HEK293 (cell line): ENCODE results near the gene PLCB1.

Experiments used
- CTCF ChIA-PET: fragments of 350-600 bp; formaldehyde crosslinking; extraction: SDS; loops from one replicate; lab custom pipeline; 2021; ENCODE audit warnings: antibody characterized with exemption; lab: Yijun Ruan, JAX
- POLR2A ChIA-PET: fragments of 300-600 bp; formaldehyde crosslinking; extraction: SDS; loops from one replicate; lab custom pipeline; 2020; ENCODE audit warnings: antibody characterized with exemption, inconsistent platforms; lab: Yijun Ruan, JAX
- H3K27ac ChIP-seq: fragments of 200-500 bp; sonication (Bioruptor generic); 2 replicates; pipeline ENCODE4 v1.5.1; 2014; ENCODE audit warnings: low read depth, low read length, control low read depth, inconsistent platforms; ENCODE audit errors: extremely low read depth
- H3K36me3 ChIP-seq, 2 experiments: fragments of 200-500 bp in 1 of 2; sonication (Bioruptor generic) in 1 of 2; 1 replicate in 1 of 2; 2 replicates in 1 of 2; pipeline ENCODE4 v1.5.1; 2014 to 2017; ENCODE audit warnings: inconsistent platforms in 2 of 2, low read length in 2 of 2; ENCODE audit not compliant: control insufficient read depth in 2 of 2, insufficient read depth in 1 of 2
- H3K4me1 ChIP-seq: fragments of 200-500 bp; sonication (Bioruptor generic); 2 replicates; pipeline ENCODE4 v1.5.1; 2014; ENCODE audit warnings: mild to moderate bottlenecking, low read length, inconsistent platforms; ENCODE audit not compliant: control insufficient read depth, insufficient read depth
- H3K4me3 ChIP-seq: 2 replicates; pipeline ENCODE4 v1.5.1; 2011; ENCODE audit warnings: low read depth, mild to moderate bottlenecking, control low read depth, low read length, moderate library complexity
- H3K9me3 ChIP-seq: fragments of 200-500 bp; sonication (Bioruptor generic); 2 replicates; pipeline ENCODE4 v1.5.1; 2014; ENCODE audit warnings: low read depth, low read length, inconsistent platforms; ENCODE audit not compliant: control insufficient read depth, insufficient read depth
- BCL11B ChIP-seq: fragments of 450-650 bp; formaldehyde crosslinking; IDR thresholded peaks from 2 replicates; pipeline ENCODE4 v1.5.1; 2016; ENCODE audit warnings: low read depth, missing biosample characterization, missing genetic modification characterization
- GLI4 ChIP-seq: fragments of 450-650 bp; formaldehyde crosslinking; IDR thresholded peaks from 2 replicates; pipeline ENCODE4 v1.5.1; 2016; ENCODE audit warnings: missing biosample characterization, missing genetic modification characterization
- GLIS1 ChIP-seq: fragments of 450-650 bp; formaldehyde crosslinking; IDR thresholded peaks from 2 replicates; pipeline ENCODE4 v1.5.1; 2016; ENCODE audit warnings: missing biosample characterization, missing genetic modification characterization
- KLF1 ChIP-seq: fragments of 450-650 bp; formaldehyde crosslinking; IDR thresholded peaks from 2 replicates; pipeline ENCODE4 v1.5.1; 2016; ENCODE audit warnings: missing biosample characterization, missing genetic modification characterization
- KLF9 ChIP-seq: fragments of 450-650 bp; formaldehyde crosslinking; IDR thresholded peaks from 2 replicates; pipeline ENCODE4 v1.5.1; 2016; ENCODE audit warnings: missing biosample characterization, missing genetic modification characterization, low read depth
- MZF1 ChIP-seq: fragments of 450-650 bp; formaldehyde crosslinking; IDR thresholded peaks from 2 replicates; pipeline ENCODE4 v1.5.1; 2017; ENCODE audit warnings: missing biosample characterization, missing genetic modification characterization, borderline replicate concordance
- PRDM6 ChIP-seq: fragments of 450-650 bp; formaldehyde crosslinking; IDR thresholded peaks from 2 replicates; pipeline ENCODE4 v1.5.1; 2017; ENCODE audit warnings: missing biosample characterization, missing genetic modification characterization
- ZBTB26 ChIP-seq: fragments of 450-650 bp; formaldehyde crosslinking; optimal IDR thresholded peaks from 2 replicates; pipeline ENCODE3; 2016; ENCODE audit warnings: missing biosample characterization, mild to moderate bottlenecking, missing genetic modification characterization
- ZBTB6 ChIP-seq: fragments of 450-650 bp; formaldehyde crosslinking; IDR thresholded peaks from 2 replicates; pipeline ENCODE4 v1.5.1; 2017; ENCODE audit warnings: missing biosample characterization, missing genetic modification characterization
- ZNF133 ChIP-seq: fragments of 450-650 bp; formaldehyde crosslinking; IDR thresholded peaks from 2 replicates; pipeline ENCODE4 v1.5.1; 2016; ENCODE audit warnings: missing biosample characterization, missing genetic modification characterization
- ZNF155 ChIP-seq: fragments of 450-650 bp; formaldehyde crosslinking; IDR thresholded peaks from 2 replicates; pipeline ENCODE4 v1.5.1; 2016; ENCODE audit warnings: missing biosample characterization, missing genetic modification characterization
- ZNF18 ChIP-seq: fragments of 450-650 bp; formaldehyde crosslinking; IDR thresholded peaks from 2 replicates; pipeline ENCODE4 v1.5.1; 2016; ENCODE audit warnings: missing biosample characterization, missing genetic modification characterization
- ZNF221 ChIP-seq: fragments of 450-650 bp; formaldehyde crosslinking; IDR thresholded peaks from 2 replicates; pipeline ENCODE4 v1.5.1; 2017; ENCODE audit warnings: missing biosample characterization, missing genetic modification characterization, borderline replicate concordance
- ZNF558 ChIP-seq: fragments of 450-650 bp; formaldehyde crosslinking; IDR thresholded peaks from 2 replicates; pipeline ENCODE4 v1.5.1; 2016; ENCODE audit warnings: missing biosample characterization, missing genetic modification characterization
- ZNF571 ChIP-seq: fragments of 450-650 bp; formaldehyde crosslinking; IDR thresholded peaks from 2 replicates; pipeline ENCODE4 v1.5.0; 2017; ENCODE audit warnings: missing biosample characterization, missing genetic modification characterization
- ZNF600 ChIP-seq: fragments of 450-650 bp; formaldehyde crosslinking; IDR thresholded peaks from 2 replicates; pipeline ENCODE4 v1.5.1; 2016; ENCODE audit warnings: missing biosample characterization, missing genetic modification characterization
- ZNF707 ChIP-seq: fragments of 450-650 bp; formaldehyde crosslinking; IDR thresholded peaks from 2 replicates; pipeline ENCODE4 v1.5.1; 2016; ENCODE audit warnings: missing biosample characterization, missing genetic modification characterization

PLCB1 gene

GRCh38 chr20:8334641-8335040 lies 202.6 kb downstream of the PLCB1 start (continued):
- TF ChIP-seq ZNF558 (tag by site-specific recombination) (no peak), BCL11B (tag by site-specific recombination) (no peak), ZNF707 (tag by site-specific recombination) (no peak), PRDM6 (tag by site-specific recombination) (no peak), KLF1 (tag by site-specific recombination) (no peak), ZNF155 (tag by site-specific recombination) (no peak)
- TF ChIP-seq, all 188 proteins: peak for 0

- H3K27ac ChIP-seq, result no peak overlapping the region
- H3K9me3 ChIP-seq, result no peaks in the 10 kb centered on the region
- peaks cover 4% of the 10 kb centered on the region for H3K4me1 ChIP-seq
- H3K4me3 ChIP-seq, result no peak overlapping the region
- TF ChIP-seq GLI4 (no peak), ZBTB6 (tag by site-specific recombination) (no peak), MZF1 (no peak), KLF9 (tag by site-specific recombination) (no peak), ZNF133 (tag by site-specific recombination) (no peak), GLIS1 (no peak)
- no peaks in the 10 kb centered on the region for H3K36me3 ChIP-seq
- ChIA-PET CTCF (no interaction called here), POLR2A (no interaction called here)
Measured at GRCh38 chr20:8335059-8335458, 203.0 kb downstream of the PLCB1 start.

GRCh38 chr20:8335495-8336195 lies 203.6 kb downstream of the PLCB1 start:
- no peak for TF ChIP-seq ZNF221 (tag by site-specific recombination)
- H3K36me3 ChIP-seq, result no peaks in the 10 kb centered on the region
- H3K4me1 ChIP-seq, result peaks cover 1% of the 10 kb centered on the region; the same call in 1 of the 2 replicates
- no peak overlapping the region for H3K4me3 ChIP-seq
- ChIA-PET CTCF (no interaction called here), POLR2A (no interaction called here)
- no peaks in the 10 kb centered on the region for H3K9me3 ChIP-seq
- no peak overlapping the region for H3K27ac ChIP-seq

- no peaks in the 10 kb centered on the region for H3K36me3 ChIP-seq
- TF ChIP-seq ZBTB26 (tag by site-specific recombination), result no peak
- no peak for TF ChIP-seq ZNF18 (tag by site-specific recombination)
- TF ChIP-seq ZNF600, result no peak
- TF ChIP-seq ZNF571 (tag by site-specific recombination), result no peak
- no peaks in the 10 kb centered on the region for H3K4me1 ChIP-seq
- H3K27ac ChIP-seq, result no peak overlapping the region
- ChIA-PET POLR2A (no interaction called here), CTCF (no interaction called here)
- no peaks in the 10 kb centered on the region for H3K9me3 ChIP-seq
- no peak overlapping the region for H3K4me3 ChIP-seq
Measured at GRCh38 chr20:8339349-8339748, 207.3 kb downstream of the PLCB1 start.
